Body of pancreas (tissue), 4 donors: ENCODE measurements around the gene HSD17B4. TPM values are rescaled to one million over a fixed set of nuclear protein-coding genes. Genes with fewer than 3 reads are reported as not detected.
"Not testable (repeated sequence)": the region's sequence is repeated elsewhere in the genome, so short reads cannot be mapped to it uniquely, and the experiment has no call there.

Experiments
- ATAC-seq: fragments of 150-250 bp; one replicate; pipeline ENCODE4 v1.9.1; 2016
- DNase-seq, 4 donors: peaks; one replicate each; pipeline ENCODE4 v3.0.0-alpha.2; 2019
- H3K27ac ChIP-seq, 4 donors: fragments of 200-600 bp; sonication (generic); 1 replicate in 3 of 4; 2 replicates in 1 of 4; pipeline versions ENCODE4 v1.5.1 to v1.6.1; 2016 to 2019; ENCODE audit warnings: mild to moderate bottlenecking in 1 of 4, mixed read lengths in 1 of 4, moderate library complexity in 1 of 4
- H3K27me3 ChIP-seq, 2 donors: fragments of 200-600 bp; sonication (generic); one replicate each; pipeline ENCODE4 v1.6.0; 2016; ENCODE audit warnings: mild to moderate bottlenecking in 1 of 2
- H3K36me3 ChIP-seq, 2 donors: fragments of 200-600 bp; sonication (generic); replicated peaks in 1 of 2; 2 replicates each; pipeline ENCODE4 v1.5.1; 2016; ENCODE audit warnings: low read depth in 2 of 2; ENCODE audit not compliant: insufficient read depth in 1 of 2
- H3K4me1 ChIP-seq: fragments of 200-600 bp; sonication (generic); one replicate; pipeline ENCODE4 v1.6.0; 2016
- H3K4me3 ChIP-seq, 2 donors: fragments of 200-600 bp; sonication (generic); 1 replicate in 1 of 2; 2 replicates in 1 of 2; pipeline ENCODE4 v1.5.1; 2016 to 2019
- H3K9me3 ChIP-seq, 3 donors: fragments of 200-600 bp; sonication (generic); 1 replicate in 2 of 3; 2 replicates in 1 of 3; pipeline ENCODE4 v1.5.1; 2016
- POLR2A ChIP-seq, 3 donors: fragments of 450-650 bp; IDR thresholded peaks; one replicate each; pipeline ENCODE4 v1.6.1; 2016; ENCODE audit warnings: antibody characterized with exemption in 3 of 3, mild to moderate bottlenecking in 2 of 3
- WGBS, 2 donors: methylation state at CpG; one replicate each; pipeline ENCODE4 v1.1.5; 2017; 5-methylcytosine and 5-hydroxymethylcytosine counted together
- intact Hi-C: fragments of 100-400 bp; cut with DNase I; formaldehyde crosslinking; loops from one replicate; pipeline ENCODE4 v1.15.1; 2023
- total RNA-seq, 2 donors: library from RNA; depleted of rRNA; stranded (reverse); fragments of >200 nt; gene quantifications; one replicate each; pipeline ENCODE4 v1.1.0, GENCODE V29; 2016
- TF ChIP-seq, protein P1 (sequence below), 7 experiments: fragments of 450-650 bp in 4 of 7; fragments of 200-600 bp in 3 of 7; sonication (generic) in 3 of 7; IDR thresholded peaks; one replicate each; pipeline ENCODE4 v1.5.1; 2016 to 2019; ENCODE audit warnings: antibody characterized with exemption in 7 of 7

The HSD17B4 gene
- total RNA-seq, 2 donors from 2014 or later = 97.2 to 98.6 TPM

GRCh38 chr5:119473241-119473640, 20.9 kb downstream of the HSD17B4 start:
- Histone ChIP-seq H3K4me3 (no peak overlapping the region), H3K36me3 (peaks cover 0 to 12% of the 10 kb centered on the region in 2 donors), H3K9me3 (no peaks in the 10 kb centered on the region), H3K27ac (no peak overlapping the region), H3K4me1 (no peaks in the 10 kb centered on the region), H3K27me3 (no peaks in the 10 kb centered on the region)
- TF ChIP-seq POLR2A (IDR thresholded peaks at IDR 0.05) = no peak
- TF ChIP-seq, protein P1, sequence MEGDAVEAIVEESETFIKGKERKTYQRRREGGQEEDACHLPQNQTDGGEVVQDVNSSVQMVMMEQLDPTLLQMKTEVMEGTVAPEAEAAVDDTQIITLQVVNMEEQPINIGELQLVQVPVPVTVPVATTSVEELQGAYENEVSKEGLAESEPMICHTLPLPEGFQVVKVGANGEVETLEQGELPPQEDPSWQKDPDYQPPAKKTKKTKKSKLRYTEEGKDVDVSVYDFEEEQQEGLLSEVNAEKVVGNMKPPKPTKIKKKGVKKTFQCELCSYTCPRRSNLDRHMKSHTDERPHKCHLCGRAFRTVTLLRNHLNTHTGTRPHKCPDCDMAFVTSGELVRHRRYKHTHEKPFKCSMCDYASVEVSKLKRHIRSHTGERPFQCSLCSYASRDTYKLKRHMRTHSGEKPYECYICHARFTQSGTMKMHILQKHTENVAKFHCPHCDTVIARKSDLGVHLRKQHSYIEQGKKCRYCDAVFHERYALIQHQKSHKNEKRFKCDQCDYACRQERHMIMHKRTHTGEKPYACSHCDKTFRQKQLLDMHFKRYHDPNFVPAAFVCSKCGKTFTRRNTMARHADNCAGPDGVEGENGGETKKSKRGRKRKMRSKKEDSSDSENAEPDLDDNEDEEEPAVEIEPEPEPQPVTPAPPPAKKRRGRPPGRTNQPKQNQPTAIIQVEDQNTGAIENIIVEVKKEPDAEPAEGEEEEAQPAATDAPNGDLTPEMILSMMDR (IDR thresholded peaks at IDR 0.05) = no peak
- 100% methylated on average over 1 of the region's 1 CpG for WGBS, 2 donors
- no peak for ATAC-seq
- intact Hi-C loops = no loop called here
- DNase-seq = no peak

- ATAC-seq (no peak), DNase-seq (no peak)
- Histone ChIP-seq H3K9me3 (no peaks in the 10 kb centered on the region), H3K27ac (no peak overlapping the region), H3K4me3 (no peak overlapping the region), H3K36me3 (peaks cover 0 to 18% of the 10 kb centered on the region in 2 donors), H3K27me3 (no peaks in the 10 kb centered on the region), H3K4me1 (no peaks in the 10 kb centered on the region)
- intact Hi-C loops = no loop called here
- TF ChIP-seq, protein P1 (IDR thresholded peaks at IDR 0.05) = no peak
- no peak for TF ChIP-seq POLR2A (IDR thresholded peaks at IDR 0.05)
- WGBS, 2 donors = 83 to 93% methylated on average over 1 of the region's 1 CpG
Observed at GRCh38 chr5:119476341-119476740, 24.0 kb downstream of the HSD17B4 start.

DNA sequence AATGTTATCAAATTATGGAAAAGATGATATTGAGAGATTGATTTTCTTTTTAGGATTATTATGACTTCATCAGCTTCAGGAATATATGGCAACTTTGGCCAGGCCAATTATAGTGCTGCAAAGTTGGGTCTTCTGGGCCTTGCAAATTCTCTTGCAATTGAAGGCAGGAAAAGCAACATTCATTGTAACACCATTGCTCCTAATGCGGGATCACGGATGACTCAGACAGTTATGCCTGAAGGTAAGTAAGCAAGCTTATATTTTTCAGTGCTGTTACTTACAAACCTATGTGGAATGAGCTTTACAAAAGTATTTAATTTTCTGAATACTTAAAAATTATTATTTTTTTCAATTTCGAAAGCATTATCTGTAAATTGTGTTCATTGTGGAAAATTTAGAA, 26.5 kb downstream of the HSD17B4 start:
- H3K36me3 ChIP-seq = peaks cover 0 to 18% of the 10 kb centered on the region in 2 donors
- no peak overlapping the region for H3K4me3 ChIP-seq
- H3K27ac ChIP-seq = no peak overlapping the region
- 96 to 97% methylated on average over 3 of the region's 3 CpGs for WGBS, 2 donors
- ATAC-seq (no peak), DNase-seq (no peak)
- peaks cover 8% of the 10 kb centered on the region for H3K4me1 ChIP-seq
- no peaks in the 10 kb centered on the region for H3K9me3 ChIP-seq
- H3K27me3 ChIP-seq = no peaks in the 10 kb centered on the region
- intact Hi-C loops = no loop called here
- TF ChIP-seq, protein P1 (IDR thresholded peaks at IDR 0.05) = no peak
- no peak for TF ChIP-seq POLR2A (IDR thresholded peaks at IDR 0.05)

- H3K4me1 ChIP-seq = peaks cover 14% of the 10 kb centered on the region
- ATAC-seq, H3K4me3 ChIP-seq, H3K27me3 ChIP-seq, H3K27ac ChIP-seq, intact Hi-C loops, DNase-seq, H3K9me3 ChIP-seq: not testable (repeated sequence)
- 87 to 92% methylated on average over 9 to 10 of the region's 10 CpGs for WGBS, 2 donors
- H3K36me3 ChIP-seq = peaks cover 0 to 15% of the 10 kb centered on the region in 2 donors
Observed at GRCh38 chr5:119480629-119481028, 28.3 kb downstream of the HSD17B4 start.

DNA sequence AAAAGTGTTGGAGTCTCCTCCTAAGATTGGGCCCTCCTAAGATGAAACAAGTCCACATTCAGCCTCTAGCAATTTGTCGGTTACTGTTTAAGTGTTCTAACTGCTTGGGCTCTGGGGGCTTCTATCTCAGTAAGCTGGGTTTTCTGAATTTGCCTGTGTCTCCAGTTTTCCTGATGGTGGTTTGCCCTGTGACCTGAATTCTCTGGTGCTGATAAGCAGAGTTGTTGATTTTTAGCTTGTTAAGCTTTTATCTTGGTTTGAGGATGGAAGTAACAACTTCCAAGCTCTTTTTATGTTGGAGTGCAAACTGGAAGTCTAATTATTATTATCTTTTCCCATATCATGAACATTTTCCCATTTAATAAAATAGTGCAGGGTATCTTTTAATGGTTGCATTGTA, 30.9 kb downstream of the HSD17B4 start:
- Histone ChIP-seq H3K27ac (no peak overlapping the region), H3K27me3 (no peaks in the 10 kb centered on the region), H3K9me3 (no peaks in the 10 kb centered on the region), H3K4me1 (peaks cover 14% of the 10 kb centered on the region), H3K4me3 (no peak overlapping the region), H3K36me3 (peaks cover 0 to 6% of the 10 kb centered on the region in 2 donors)
- 95 to 100% methylated on average over 1 of the region's 1 CpG for WGBS, 2 donors
- ATAC-seq (no peak), DNase-seq (no peak)
- intact Hi-C loops = no loop called here
- TF ChIP-seq POLR2A (IDR thresholded peaks at IDR 0.05) = no peak
- TF ChIP-seq, protein P1 (IDR thresholded peaks at IDR 0.05) = no peak
